Erythroblast (primary cell): Measurements from ENCODE around the gene CS.
"Not testable (repeated sequence)": the region's sequence is repeated elsewhere in the genome, so short reads cannot be mapped to it uniquely, and the experiment has no call there.

Source experiments
- GATA1 ChIP-seq: IDR thresholded peaks from 2 replicates; pipeline ENCODE4 v1.6.1; 2011; ENCODE audit warnings: low read depth, mild to moderate bottlenecking, control low read depth, low read length, moderate library complexity
- POLR2A ChIP-seq: IDR thresholded peaks from 2 replicates; pipeline ENCODE4 v1.6.1; 2011; ENCODE audit warnings: mild to moderate bottlenecking, low read length

GRCh38 chr12:56321610-56322009 lies 21.5 kb upstream of the CS start:
- not testable (repeated sequence) for TF ChIP-seq POLR2A, GATA1
